Stomach smooth muscle (tissue), 2 donors: ENCODE measurements around the gene PHLDA2.

ENCODE experiments used
- H3K27ac ChIP-seq: one replicate; pipeline ENCODE4 v1.7.0; 2013; ENCODE audit warnings: mild to moderate bottlenecking, low read length, inconsistent platforms
- H3K27me3 ChIP-seq, 2 donors: one replicate each; pipeline ENCODE4 v1.7.0; 2013; ENCODE audit warnings: low read length in 2 of 2; ENCODE audit not compliant: insufficient read depth in 2 of 2, control insufficient read depth in 1 of 2
- H3K36me3 ChIP-seq, 2 donors: one replicate each; pipeline ENCODE4 v1.7.0; 2013; ENCODE audit warnings: low read length in 2 of 2; ENCODE audit not compliant: control insufficient read depth in 2 of 2, insufficient read depth in 2 of 2
- H3K4me1 ChIP-seq: one replicate; pipeline ENCODE4 v1.7.0; 2013; ENCODE audit warnings: low read length; ENCODE audit not compliant: control insufficient read depth, insufficient read depth
- H3K4me3 ChIP-seq, 2 donors: one replicate each; pipeline ENCODE4 v1.7.0; 2013; ENCODE audit warnings: low read length in 2 of 2
- H3K9ac ChIP-seq, 2 donors: one replicate each; pipeline ENCODE4 v1.7.0; 2013; ENCODE audit warnings: low read length in 2 of 2, mild to moderate bottlenecking in 1 of 2
- H3K9me3 ChIP-seq, 2 donors: one replicate each; pipeline ENCODE4 v1.7.0; 2013; ENCODE audit warnings: low read length in 2 of 2; ENCODE audit not compliant: control insufficient read depth in 2 of 2
- donor health status: healthy.
- donor health status: Pancreatic carcinoma.

Gene PHLDA2

GRCh38 chr11:2920343-2920742 is 8.9 kb downstream of the PHLDA2 start:
- H3K4me3 ChIP-seq: no peak overlapping the region

GRCh38 chr11:2919837-2920236 is 9.4 kb downstream of the PHLDA2 start:
- no peaks in the 10 kb centered on the region for H3K4me1 ChIP-seq
- H3K27me3 ChIP-seq: no peaks in the 10 kb centered on the region
- H3K9me3 ChIP-seq: no peaks in the 10 kb centered on the region
- no peak overlapping the region for H3K9ac ChIP-seq
- no peaks in the 10 kb centered on the region for H3K36me3 ChIP-seq
- no peak overlapping the region for H3K4me3 ChIP-seq
- H3K27ac ChIP-seq: no peak overlapping the region

More at GRCh38 chr11:2920343-2920742, 8.9 kb downstream of the PHLDA2 start:
- Histone ChIP-seq H3K4me1 (no peaks in the 10 kb centered on the region), H3K27ac (no peak overlapping the region), H3K36me3 (no peaks in the 10 kb centered on the region), H3K9me3 (no peaks in the 10 kb centered on the region), H3K9ac (no peak overlapping the region), H3K27me3 (no peaks in the 10 kb centered on the region)

GRCh38 chr11:2919188-2919587 is 10.0 kb downstream of the PHLDA2 start:
- Histone ChIP-seq H3K27me3 (no peaks in the 10 kb centered on the region), H3K27ac (no peak overlapping the region)

GRCh38 chr11:2917842-2918490 is 11.3 kb downstream of the PHLDA2 start:
- no peaks in the 10 kb centered on the region for H3K4me1 ChIP-seq
- H3K36me3 ChIP-seq: no peaks in the 10 kb centered on the region
- H3K9me3 ChIP-seq: no peaks in the 10 kb centered on the region
- H3K27me3 ChIP-seq: no peaks in the 10 kb centered on the region
- H3K9ac ChIP-seq: no peak overlapping the region
- H3K4me3 ChIP-seq: no peak overlapping the region
- H3K27ac ChIP-seq: no peak overlapping the region

More at GRCh38 chr11:2919188-2919587, 10.0 kb downstream of the PHLDA2 start:
- Histone ChIP-seq H3K9ac (no peak overlapping the region), H3K9me3 (no peaks in the 10 kb centered on the region), H3K4me3 (no peak overlapping the region), H3K36me3 (no peaks in the 10 kb centered on the region), H3K4me1 (no peaks in the 10 kb centered on the region)

- H3K4me1 ChIP-seq: no peaks in the 10 kb centered on the region
- H3K36me3 ChIP-seq: no peaks in the 10 kb centered on the region
- H3K27ac ChIP-seq: no peak overlapping the region
- no peak overlapping the region for H3K9ac ChIP-seq
- no peaks in the 10 kb centered on the region for H3K9me3 ChIP-seq
- no peak overlapping the region for H3K4me3 ChIP-seq
- H3K27me3 ChIP-seq: no peaks in the 10 kb centered on the region
These were observed 12.2 kb downstream of the PHLDA2 start for GRCh38 chr11:2916892-2917645.

GRCh38 chr11:2916114-2916891 is 12.9 kb downstream of the PHLDA2 start:
- no peak overlapping the region for H3K4me3 ChIP-seq
- H3K27ac ChIP-seq: no peak overlapping the region
- no peaks in the 10 kb centered on the region for H3K9me3 ChIP-seq
- H3K36me3 ChIP-seq: no peaks in the 10 kb centered on the region
- H3K27me3 ChIP-seq: no peaks in the 10 kb centered on the region
- no peak overlapping the region for H3K9ac ChIP-seq
- no peaks in the 10 kb centered on the region for H3K4me1 ChIP-seq

- no peaks in the 10 kb centered on the region for H3K27me3 ChIP-seq
- H3K9me3 ChIP-seq: no peaks in the 10 kb centered on the region
- no peak overlapping the region for H3K9ac ChIP-seq
- H3K4me1 ChIP-seq: no peaks in the 10 kb centered on the region
- no peaks in the 10 kb centered on the region for H3K36me3 ChIP-seq
- H3K4me3 ChIP-seq: no peak overlapping the region
- H3K27ac ChIP-seq: no peak overlapping the region
These were observed 13.7 kb downstream of the PHLDA2 start for GRCh38 chr11:2915473-2915872.

- Histone ChIP-seq H3K9me3 (no peaks in the 10 kb centered on the region), H3K27me3 (peaks cover 0 to under 1% of the 10 kb centered on the region in 2 donors), H3K27ac (no peak overlapping the region), H3K36me3 (no peaks in the 10 kb centered on the region), H3K4me3 (no peak overlapping the region), H3K4me1 (no peaks in the 10 kb centered on the region), H3K9ac (no peak overlapping the region)
These were observed 14.6 kb downstream of the PHLDA2 start for GRCh38 chr11:2914455-2915195.

- peaks cover under 1 to 7% of the 10 kb centered on the region in 2 donors for H3K27me3 ChIP-seq
These were observed 15.4 kb downstream of the PHLDA2 start for GRCh38 chr11:2913776-2914175.

GRCh38 chr11:2913019-2913431 is 16.2 kb downstream of the PHLDA2 start:
- Histone ChIP-seq H3K4me3 (no peak overlapping the region), H3K27me3 (peaks cover 4 to 9% of the 10 kb centered on the region in 2 donors), H3K4me1 (no peaks in the 10 kb centered on the region), H3K9ac (no peak overlapping the region), H3K9me3 (no peaks in the 10 kb centered on the region), H3K27ac (no peak overlapping the region), H3K36me3 (no peaks in the 10 kb centered on the region)

More at GRCh38 chr11:2913776-2914175, 15.4 kb downstream of the PHLDA2 start:
- H3K9ac ChIP-seq: no peak overlapping the region
- H3K4me3 ChIP-seq: no peak overlapping the region
- H3K4me1 ChIP-seq: no peaks in the 10 kb centered on the region
- H3K9me3 ChIP-seq: no peaks in the 10 kb centered on the region
- no peak overlapping the region for H3K27ac ChIP-seq
- no peaks in the 10 kb centered on the region for H3K36me3 ChIP-seq
